Inferior parietal cortex (tissue), 1 donor: Measurements from ENCODE around the gene SEMA3C.

Experiments
- DNase-seq: peaks from one replicate; pipeline ENCODE4 v3.0.0-alpha.2; 2016; ENCODE audit errors: extremely low spot score

Gene SEMA3C

GRCh38 chr7:80851896-80852476 lies 66.9 kb downstream of the SEMA3C start:
- no peak for DNase-seq

GRCh38 chr7:80848841-80849240 lies 70.0 kb downstream of the SEMA3C start:
- DNase-seq = no peak

- no peak for DNase-seq
Measured at GRCh38 chr7:80847895-80848294, 71.0 kb downstream of the SEMA3C start.

- DNase-seq = no peak
Measured at GRCh38 chr7:80847027-80847426, 71.8 kb downstream of the SEMA3C start.

- no peak for DNase-seq
Measured at GRCh38 chr7:80844916-80845315, 73.9 kb downstream of the SEMA3C start.

GRCh38 chr7:80843018-80843677 lies 75.7 kb downstream of the SEMA3C start:
- no peak for DNase-seq

- DNase-seq = no peak
Measured at GRCh38 chr7:80842022-80842790, 76.6 kb downstream of the SEMA3C start.

GRCh38 chr7:80841423-80841955 lies 77.4 kb downstream of the SEMA3C start:
- DNase-seq = no peak

GRCh38 chr7:80840681-80841080 lies 78.2 kb downstream of the SEMA3C start:
- no peak for DNase-seq

GRCh38 chr7:80839855-80840254 lies 79.0 kb downstream of the SEMA3C start:
- no peak for DNase-seq

- no peak for DNase-seq
Measured at GRCh38 chr7:80838643-80839042, 80.2 kb downstream of the SEMA3C start.

GRCh38 chr7:80837345-80837744 lies 81.5 kb downstream of the SEMA3C start:
- DNase-seq = no peak

- DNase-seq = no peak
Measured at GRCh38 chr7:80835251-80835650, 83.6 kb downstream of the SEMA3C start.

GRCh38 chr7:80833289-80834268 lies 85.3 kb downstream of the SEMA3C start:
- DNase-seq = no peak

- DNase-seq = no peak
Measured at GRCh38 chr7:80832006-80832405, 86.8 kb downstream of the SEMA3C start.

GRCh38 chr7:80830584-80831285 lies 88.1 kb downstream of the SEMA3C start:
- DNase-seq = no peak

GRCh38 chr7:80830010-80830409 lies 88.8 kb downstream of the SEMA3C start:
- no peak for DNase-seq

GRCh38 chr7:80829527-80829926 lies 89.3 kb downstream of the SEMA3C start:
- DNase-seq = no peak

- DNase-seq = no peak
Measured at GRCh38 chr7:80827239-80827633, 91.6 kb downstream of the SEMA3C start.

GRCh38 chr7:80826520-80827238 lies 92.2 kb downstream of the SEMA3C start:
- no peak for DNase-seq
